CD4-positive, alpha-beta memory T cell (primary cell): Measurements from ENCODE around the gene ZNF227. TPM values are rescaled to one million over a fixed set of nuclear protein-coding genes. Genes with fewer than 3 reads are reported as not detected.
"Not testable (repeated sequence)": the region's sequence is repeated elsewhere in the genome, so short reads cannot be mapped to it uniquely, and the experiment has no call there.

Source experiments
- CTCF ChIA-PET: fragments of 350-600 bp; sonication (Branson Sonifier 250); formaldehyde crosslinking; loops from one replicate; lab custom pipeline; 2021; ENCODE audit warnings: inconsistent platforms; ENCODE audit not compliant: partially characterized antibody; lab: Charles Lee
- POLR2A ChIA-PET: fragments of 350-600 bp; sonication (Branson Sonifier 250); formaldehyde crosslinking; loops from one replicate; lab custom pipeline; 2021; ENCODE audit not compliant: partially characterized antibody; lab: Charles Lee
- DNase-seq, 5 donors: peaks; one replicate each; pipeline versions ENCODE4 v3.0.0 to v3.0.0-alpha.2; 2020 to 2022; ENCODE audit warnings: mixed read lengths in 1 of 5
- H3K27ac ChIP-seq: one replicate; pipeline ENCODE4 v1.7.0; 2013; ENCODE audit warnings: low read depth, low read length
- H3K27me3 ChIP-seq: 2 replicates; pipeline ENCODE4 v1.7.0; 2013; ENCODE audit warnings: mild to moderate bottlenecking, low read length, moderate library complexity; ENCODE audit not compliant: insufficient read depth
- H3K36me3 ChIP-seq: 2 replicates; pipeline ENCODE4 v1.7.0; 2013; ENCODE audit warnings: mild to moderate bottlenecking, low read length, moderate library complexity; ENCODE audit not compliant: insufficient read depth
- H3K4me1 ChIP-seq: 2 replicates; pipeline ENCODE4 v1.7.0; 2013; ENCODE audit warnings: mild to moderate bottlenecking, low read length, moderate library complexity; ENCODE audit not compliant: insufficient read depth
- H3K4me3 ChIP-seq, 2 donors: one replicate each; pipeline ENCODE4 v1.7.0; 2013; ENCODE audit warnings: low read length in 2 of 2, mild to moderate bottlenecking in 1 of 2
- H3K9me3 ChIP-seq, 2 donors: one replicate each; pipeline ENCODE4 v1.7.0; 2013; ENCODE audit warnings: low read length in 2 of 2, control low read depth in 1 of 2; ENCODE audit not compliant: control insufficient read depth in 1 of 2
- H3K27ac Mint-ChIP-seq, 7 donors: one replicate each; pipeline ENCODE4 v1.8.0; 2020 to 2021; ENCODE audit warnings: mixed read lengths in 7 of 7, mild to moderate bottlenecking in 6 of 7, inconsistent platforms in 3 of 7, moderate library complexity in 3 of 7
- H3K27me3 Mint-ChIP-seq, 2 donors: one replicate each; pipeline ENCODE4 v1.8.0; 2020 to 2021; ENCODE audit warnings: mixed read lengths in 2 of 2
- H3K36me3 Mint-ChIP-seq, 2 donors: one replicate each; pipeline ENCODE4 v1.8.0; 2020 to 2021; ENCODE audit warnings: mixed read lengths in 2 of 2, inconsistent platforms in 1 of 2, mild to moderate bottlenecking in 1 of 2
- H3K4me1 Mint-ChIP-seq, 4 donors: one replicate each; pipeline ENCODE4 v1.8.0; 2020 to 2021; ENCODE audit warnings: mixed read lengths in 4 of 4, mild to moderate bottlenecking in 1 of 4
- H3K4me3 Mint-ChIP-seq, 8 donors: one replicate each; pipeline ENCODE4 v1.8.0; 2020 to 2021; ENCODE audit warnings: mixed read lengths in 8 of 8, mild to moderate bottlenecking in 7 of 8, moderate library complexity in 6 of 8, inconsistent platforms in 3 of 8
- H3K9me3 Mint-ChIP-seq, 8 donors: one replicate each; pipeline ENCODE4 v1.8.0; 2020 to 2021; ENCODE audit warnings: mixed read lengths in 8 of 8, mild to moderate bottlenecking in 5 of 8, inconsistent platforms in 3 of 8, moderate library complexity in 1 of 8
- intact Hi-C: fragments of 100-400 bp; cut with micrococcal nuclease; formaldehyde crosslinking; loops from one replicate; pipeline ENCODE4 v1.15.1; 2023
- polyA plus RNA-seq, 2 donors: library from polyadenylated mRNA; unstranded; fragments of 300-500 nt; fragmentation: Illumina TruSeq; gene quantifications; one replicate each; pipeline ENCODE4 v1.2.3, GENCODE V29; 2021
- total RNA-seq, 2 experiments: library from RNA; stranded (reverse); gene quantifications; one replicate each; pipeline ENCODE4 v1.2.3, GENCODE V29; 2021

ZNF227 gene
- total and polyA plus RNA-seq, 4 experiments from 2014 or later, result 8.9 to 54.4 (median 35.9) TPM

GRCh38 chr19:44203877-44204276 is 8.5 kb upstream of the ZNF227 start:
- H3K27ac ChIP-seq, H3K36me3 ChIP-seq, H3K27me3 Mint-ChIP-seq, CTCF ChIA-PET, H3K4me3 ChIP-seq, H3K4me1 ChIP-seq, POLR2A ChIA-PET, H3K27me3 ChIP-seq, DNase-seq, intact Hi-C loops, H3K4me3 Mint-ChIP-seq, H3K9me3 ChIP-seq, H3K27ac Mint-ChIP-seq: not testable (repeated sequence)
- H3K9me3 Mint-ChIP-seq, result peaks cover 3 to 65% (median 35%) of the 10 kb centered on the region in 8 donors
- H3K36me3 Mint-ChIP-seq, result peaks cover 10 to 13% of the 10 kb centered on the region in 2 donors
- peaks cover 5 to 11% (median 9%) of the 10 kb centered on the region in 4 donors for H3K4me1 Mint-ChIP-seq

GRCh38 chr19:44204772-44205171 is 7.6 kb upstream of the ZNF227 start:
- Histone ChIP-seq H3K36me3 (no peaks in the 10 kb centered on the region), H3K4me1 (peaks cover 5% of the 10 kb centered on the region), H3K9me3 (no peaks in the 10 kb centered on the region), H3K27ac (no peak overlapping the region), H3K4me3 (no peak overlapping the region), H3K27me3 (no peaks in the 10 kb centered on the region)
- no peak for DNase-seq
- intact Hi-C loops, result no loop called here
- peaks cover 5 to 11% (median 9%) of the 10 kb centered on the region in 4 donors for H3K4me1 Mint-ChIP-seq
- H3K36me3 Mint-ChIP-seq, result peaks cover 10 to 13% of the 10 kb centered on the region in 2 donors
- H3K4me3 Mint-ChIP-seq, result no peak overlapping the region
- H3K27ac Mint-ChIP-seq, result no peak overlapping the region
- peaks cover 3 to 56% (median 29%) of the 10 kb centered on the region in 8 donors for H3K9me3 Mint-ChIP-seq
- ChIA-PET POLR2A (no interaction called here), CTCF (no interaction called here)
- peaks cover 0 to 7% of the 10 kb centered on the region in 2 donors for H3K27me3 Mint-ChIP-seq

GRCh38 chr19:44207126-44207803 is 5.1 kb upstream of the ZNF227 start:
- Histone ChIP-seq H3K36me3 (no peaks in the 10 kb centered on the region), H3K4me3 (peak overlapping the region; percentile 72 to 73), H3K27ac (peak overlapping the region; percentile 60), H3K27me3 (no peaks in the 10 kb centered on the region), H3K4me1 (peaks cover 5% of the 10 kb centered on the region), H3K9me3 (no peaks in the 10 kb centered on the region)
- CTCF ChIA-PET, result interaction anchor here (1.3 kb wide), 1 partner anchor 113 kb away, joined by 3 read pairs; no protein-coding TSS in a partner anchor
- Mint-ChIP-seq H3K4me3 (peak overlapping the region; percentile 89 to 95 (median 95)), H3K27me3 (peaks cover 0 to 6% of the 10 kb centered on the region in 2 donors), H3K27ac (peak overlapping the region; percentile 61 to 95 (median 90)), H3K4me1 (peaks cover 5 to 14% (median 10%) of the 10 kb centered on the region in 4 donors), H3K9me3 (peaks cover 3 to 45% (median 23%) of the 10 kb centered on the region in 8 donors), H3K36me3 (peaks cover 10 to 16% of the 10 kb centered on the region in 2 donors)
- POLR2A ChIA-PET, result interaction anchor here (0.7 to 2.6 kb wide), 10 partner anchors 9 to 293 kb away, joined by 3 to 35 read pairs (median 4); partner anchors contain the start of genes ZNF180, ZNF226, ZNF235 and ZNF45
- intact Hi-C loops, result loop anchor here (1.0 kb wide), 3 partner anchors 43 to 205 kb away; partner anchors contain the start of genes ZNF225 and ZNF230
- DNase-seq, result peak; percentile 61 to 77 (median 75)

- intact Hi-C loops, result loop anchor here (1.0 to 2.0 kb wide), 6 partner anchors 48 to 287 kb away; partner anchors contain the start of genes ZNF180, ZNF225, ZNF226 and ZNF230
- H3K9me3 Mint-ChIP-seq, result peaks cover 0 to 18% (median 2%) of the 10 kb centered on the region in 8 donors
- H3K27ac ChIP-seq, result peak overlapping the region; percentile 78
- H3K9me3 ChIP-seq, result no peaks in the 10 kb centered on the region
- no peak for DNase-seq
- peaks cover 10% of the 10 kb centered on the region for H3K36me3 ChIP-seq
- POLR2A ChIA-PET, result interaction anchor here (0.6 to 2.1 kb wide), 9 partner anchors 21 to 288 kb away, joined by 3 to 17 read pairs (median 4); partner anchors contain the start of genes ZNF180, ZNF223, ZNF226 and ZNF235
- H3K4me3 Mint-ChIP-seq, result peak overlapping the region; percentile 96 to 99 (median 98)
- no peaks in the 10 kb centered on the region for H3K27me3 ChIP-seq
- H3K27me3 Mint-ChIP-seq, result no peaks in the 10 kb centered on the region
- peak overlapping the region; percentile 52 to 93 for H3K4me3 ChIP-seq
- peaks cover 20 to 31% (median 24%) of the 10 kb centered on the region in 4 donors for H3K4me1 Mint-ChIP-seq
- peaks cover 31 to 40% of the 10 kb centered on the region in 2 donors for H3K36me3 Mint-ChIP-seq
- CTCF ChIA-PET, result interaction anchor here (0.7 to 1.6 kb wide), 3 partner anchors 48 to 442 kb away, joined by 3 read pairs; partner anchors contain the start of gene ZNF226
- H3K4me1 ChIP-seq, result peaks cover 13% of the 10 kb centered on the region
- H3K27ac Mint-ChIP-seq, result peak overlapping the region; percentile 85 to 99 (median 97)
Measured at GRCh38 chr19:44212866-44213346, 574 bp downstream of the ZNF227 start.

- intact Hi-C loops, POLR2A ChIA-PET: not testable (repeated sequence)
Measured at GRCh38 chr19:44219926-44220325, 7.6 kb downstream of the ZNF227 start.

GRCh38 chr19:44220761-44221160 is 8.4 kb downstream of the ZNF227 start:
- intact Hi-C loops, POLR2A ChIA-PET, H3K4me3 Mint-ChIP-seq, H3K4me1 ChIP-seq, DNase-seq, H3K27ac ChIP-seq, H3K27me3 ChIP-seq, CTCF ChIA-PET, H3K4me3 ChIP-seq, H3K27me3 Mint-ChIP-seq, H3K9me3 ChIP-seq, H3K27ac Mint-ChIP-seq: not testable (repeated sequence)
- peaks cover 56 to 71% of the 10 kb centered on the region in 2 donors for H3K36me3 Mint-ChIP-seq
- H3K9me3 Mint-ChIP-seq, result peaks cover 0 to 51% (median 21%) of the 10 kb centered on the region in 8 donors
- peaks cover 6 to 19% (median 14%) of the 10 kb centered on the region in 4 donors for H3K4me1 Mint-ChIP-seq
- H3K36me3 ChIP-seq, result peaks cover 17% of the 10 kb centered on the region

More at GRCh38 chr19:44219926-44220325, 7.6 kb downstream of the ZNF227 start:
- DNase-seq, H3K27ac Mint-ChIP-seq, CTCF ChIA-PET, H3K4me3 ChIP-seq, H3K9me3 ChIP-seq, H3K27me3 ChIP-seq, H3K4me1 ChIP-seq, H3K27ac ChIP-seq, H3K27me3 Mint-ChIP-seq, H3K4me3 Mint-ChIP-seq: not testable (repeated sequence)
- Mint-ChIP-seq H3K4me1 (peaks cover 7 to 25% (median 15%) of the 10 kb centered on the region in 4 donors), H3K9me3 (peaks cover 0 to 48% (median 16%) of the 10 kb centered on the region in 8 donors), H3K36me3 (peaks cover 53 to 71% of the 10 kb centered on the region in 2 donors)
- H3K36me3 ChIP-seq, result peaks cover 17% of the 10 kb centered on the region

GRCh38 chr19:44221291-44221690 is 9.0 kb downstream of the ZNF227 start:
- H3K27ac ChIP-seq, H3K4me3 Mint-ChIP-seq, POLR2A ChIA-PET, H3K4me1 ChIP-seq, H3K9me3 ChIP-seq, H3K4me3 ChIP-seq, DNase-seq, CTCF ChIA-PET, H3K27me3 ChIP-seq, intact Hi-C loops, H3K27ac Mint-ChIP-seq, H3K27me3 Mint-ChIP-seq: not testable (repeated sequence)
- H3K36me3 Mint-ChIP-seq, result peaks cover 55 to 71% of the 10 kb centered on the region in 2 donors
- H3K9me3 Mint-ChIP-seq, result peaks cover 0 to 50% (median 24%) of the 10 kb centered on the region in 8 donors
- H3K36me3 ChIP-seq, result peaks cover 17% of the 10 kb centered on the region
- H3K4me1 Mint-ChIP-seq, result peaks cover 6 to 16% (median 12%) of the 10 kb centered on the region in 4 donors
